ENCODE data around the gene DNASE2.
"Not testable (repeated sequence)": the region's sequence is repeated elsewhere in the genome, so short reads cannot be mapped to it uniquely, and the experiment has no call there.

The DNASE2 gene, protein sequence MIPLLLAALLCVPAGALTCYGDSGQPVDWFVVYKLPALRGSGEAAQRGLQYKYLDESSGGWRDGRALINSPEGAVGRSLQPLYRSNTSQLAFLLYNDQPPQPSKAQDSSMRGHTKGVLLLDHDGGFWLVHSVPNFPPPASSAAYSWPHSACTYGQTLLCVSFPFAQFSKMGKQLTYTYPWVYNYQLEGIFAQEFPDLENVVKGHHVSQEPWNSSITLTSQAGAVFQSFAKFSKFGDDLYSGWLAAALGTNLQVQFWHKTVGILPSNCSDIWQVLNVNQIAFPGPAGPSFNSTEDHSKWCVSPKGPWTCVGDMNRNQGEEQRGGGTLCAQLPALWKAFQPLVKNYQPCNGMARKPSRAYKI

DNA sequence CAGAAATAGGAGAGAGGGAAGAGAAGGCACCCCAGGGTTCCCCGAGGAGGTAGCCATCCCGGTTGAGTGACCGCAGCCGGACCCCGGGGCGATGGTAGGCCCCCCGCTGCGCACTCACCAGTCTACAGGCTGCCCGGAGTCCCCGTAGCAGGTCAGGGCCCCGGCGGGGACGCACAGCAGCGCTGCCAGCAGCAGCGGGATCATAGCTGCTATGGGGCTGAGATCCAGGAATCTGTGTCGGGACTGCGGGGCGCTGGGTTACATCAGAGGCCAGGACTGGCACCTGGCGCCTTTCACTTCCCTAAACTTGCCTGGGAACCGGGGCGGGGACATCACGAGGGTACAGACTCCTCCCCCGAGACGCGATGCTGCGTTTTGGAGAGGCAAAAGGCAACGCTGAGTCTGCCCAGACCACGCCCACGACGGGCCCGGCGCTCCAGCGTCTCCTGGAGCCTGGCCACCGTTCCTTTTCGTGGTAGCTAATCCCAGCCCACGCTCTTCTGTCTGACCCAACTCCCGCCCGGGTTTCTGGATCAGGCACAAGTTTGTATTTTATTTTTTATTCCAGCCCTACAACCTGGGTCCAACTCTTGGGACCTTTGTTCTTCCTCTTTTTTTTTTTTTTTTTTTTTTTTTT lies at the start of gene DNASE2:
DNASE2 (minus strand) TSS at position 278 of the 637 bp plus-strand sequence; CDS start at position 204, 74 bp downstream.
- peak; percentile 96 for DNase-seq (ENCODE audit: low spot score)

GRCh38 chr19:12930002-12930645 lies 48.9 kb upstream of the DNASE2 start:
- DNase-seq (ENCODE audit: low spot score) = no peak

- DNase-seq (ENCODE audit: low spot score) = no peak
Measured at GRCh38 chr19:12924621-12925310, 43.5 kb upstream of the DNASE2 start.

DNA sequence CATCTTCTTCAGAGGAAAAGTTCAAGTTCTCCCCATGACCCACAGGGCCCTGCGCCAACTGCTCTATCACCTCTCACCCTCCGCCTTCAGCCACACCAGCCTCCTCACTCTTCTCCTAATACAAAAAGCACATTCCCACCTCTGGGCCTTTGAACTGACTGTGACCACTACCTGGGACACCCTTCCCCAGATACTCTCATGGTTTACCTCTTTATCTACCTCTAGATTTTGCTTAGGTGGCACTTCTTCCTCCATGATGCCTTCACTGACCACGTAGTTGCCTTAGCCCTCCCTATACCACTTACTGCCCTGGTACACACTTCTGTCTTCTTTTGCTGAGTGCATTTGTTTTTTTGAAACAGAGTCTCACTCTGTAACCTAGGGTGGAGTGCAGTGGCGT lies 41.7 kb upstream of the DNASE2 start:
- no peak for DNase-seq (ENCODE audit: low spot score)

GRCh38 chr19:12921047-12921446 lies 39.8 kb upstream of the DNASE2 start:
- DNase-seq (ENCODE audit: low spot score) = no peak

DNA sequence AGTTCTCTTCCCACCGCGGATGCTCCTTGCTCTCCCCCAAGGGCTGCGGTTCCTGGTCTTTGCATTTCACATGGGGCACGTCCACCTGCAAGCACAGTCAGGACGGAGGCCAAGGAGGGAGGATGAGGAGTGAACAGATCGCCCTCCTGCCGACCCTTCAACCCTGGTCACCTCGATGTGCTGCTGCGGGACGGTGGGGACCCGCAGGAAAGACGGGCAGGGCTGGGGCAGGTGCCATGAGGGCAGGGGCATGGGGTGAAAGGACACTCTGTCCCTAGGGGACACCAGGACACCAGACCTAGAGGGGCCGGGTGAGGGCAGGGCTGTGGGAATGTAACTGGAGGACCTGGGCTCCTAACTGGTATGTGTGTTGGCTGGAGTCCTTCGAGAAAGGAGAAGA lies 37.0 kb upstream of the DNASE2 start:
- DNase-seq (ENCODE audit: low spot score) = no peak

DNA sequence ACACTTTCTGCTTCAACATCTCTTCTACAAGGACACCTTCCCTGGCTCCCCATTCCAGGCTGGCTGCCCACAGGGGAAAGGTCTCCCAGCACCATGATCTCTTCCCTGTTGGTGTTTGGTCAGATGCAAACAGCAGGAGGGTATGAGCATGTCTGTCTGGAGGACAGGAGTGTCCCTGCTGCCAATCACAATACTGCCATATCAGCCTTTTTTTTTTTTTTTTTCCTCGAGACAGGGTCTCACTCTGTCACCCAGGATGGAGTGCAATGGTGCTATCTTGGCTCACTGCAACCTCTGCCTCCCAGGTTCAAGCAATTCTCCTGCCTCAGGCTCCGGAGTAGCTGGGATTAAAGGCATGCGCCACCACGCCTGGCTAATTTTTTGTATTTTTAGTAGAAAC lies 34.6 kb upstream of the DNASE2 start:
- DNase-seq (ENCODE audit: low spot score) = not testable (repeated sequence)

- no peak for DNase-seq (ENCODE audit: low spot score)
Measured at GRCh38 chr19:12913851-12914690, 32.8 kb upstream of the DNASE2 start.

- DNase-seq (ENCODE audit: low spot score) = peak; percentile 33
Measured at GRCh38 chr19:12913011-12913561, 31.8 kb upstream of the DNASE2 start.

GRCh38 chr19:12912571-12912970 lies 31.3 kb upstream of the DNASE2 start:
- no peak for DNase-seq (ENCODE audit: low spot score)

- DNase-seq (ENCODE audit: low spot score) = no peak
Measured at GRCh38 chr19:12907166-12907565, 25.9 kb upstream of the DNASE2 start.

DNA sequence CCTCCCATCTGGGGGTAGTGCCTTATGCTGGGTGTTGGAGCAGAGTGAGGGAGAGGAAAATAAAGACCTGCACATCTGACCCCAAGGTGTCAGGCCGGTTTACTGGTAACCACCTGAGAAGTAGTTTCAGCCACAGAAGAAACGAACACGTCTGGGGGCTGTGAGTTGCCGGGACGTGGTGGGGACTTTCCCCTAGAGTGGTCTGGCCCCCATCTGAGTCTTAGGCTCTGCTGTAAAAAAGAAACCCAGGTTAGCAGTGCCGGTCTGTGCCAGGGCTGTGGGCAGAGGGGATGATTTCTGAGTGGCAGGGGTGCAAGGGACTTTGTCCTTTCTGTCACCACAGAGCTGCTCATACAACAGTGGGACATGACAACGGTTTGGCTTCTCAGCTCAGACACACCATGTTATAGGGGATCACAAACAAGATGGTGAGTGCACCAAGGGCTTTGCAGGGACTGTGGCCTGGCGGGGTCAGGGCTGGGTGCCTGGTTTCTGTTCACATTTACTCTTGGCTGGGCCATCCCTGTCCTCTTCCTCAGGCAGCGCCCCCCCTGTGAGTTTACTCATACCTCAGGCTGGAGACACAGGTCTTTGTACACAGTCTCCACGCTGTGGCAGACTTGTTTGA lies 18.8 kb upstream of the DNASE2 start:
- no peak for DNase-seq (ENCODE audit: low spot score)

DNA sequence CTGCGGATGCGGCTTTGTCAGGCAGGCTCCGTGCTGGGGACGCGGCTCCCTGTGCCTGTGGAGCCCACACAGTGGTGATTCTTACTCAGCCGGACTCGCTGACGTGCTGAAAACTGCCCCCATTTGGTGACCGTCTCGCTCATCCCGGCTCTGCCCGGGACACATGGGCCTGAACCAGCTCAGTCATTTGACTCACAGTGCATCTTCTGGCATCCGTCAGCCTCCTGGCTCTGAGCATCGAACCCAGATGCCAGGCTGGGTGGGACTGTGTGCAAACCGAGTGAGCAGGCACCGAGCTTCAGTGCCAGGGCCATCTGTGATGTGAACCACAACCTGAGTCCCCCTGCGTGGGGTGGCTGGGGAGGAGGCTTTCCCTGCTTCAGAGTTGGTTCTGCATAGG lies 15.2 kb upstream of the DNASE2 start:
- DNase-seq (ENCODE audit: low spot score) = no peak

DNA sequence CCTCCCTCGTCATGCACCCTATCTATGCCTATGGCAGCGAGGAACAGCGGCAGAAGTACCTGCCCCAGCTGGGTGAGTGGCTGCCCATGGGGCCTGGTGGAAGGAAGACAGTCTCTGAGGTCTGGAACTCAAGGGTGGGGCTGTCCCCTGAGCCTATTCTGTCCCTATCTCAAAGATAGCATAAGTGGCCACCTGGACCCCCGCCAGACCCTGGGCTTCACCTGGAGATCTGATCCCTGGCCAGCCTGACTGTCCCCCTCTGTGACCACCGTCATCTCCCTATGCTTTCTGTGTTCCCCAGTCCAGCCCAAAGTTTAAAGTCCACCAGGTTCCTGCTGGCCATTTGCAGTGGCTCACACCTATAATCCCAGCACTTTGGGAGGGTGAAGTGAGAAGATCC lies 12.3 kb upstream of the DNASE2 start:
- DNase-seq (ENCODE audit: low spot score) = no peak

DNA sequence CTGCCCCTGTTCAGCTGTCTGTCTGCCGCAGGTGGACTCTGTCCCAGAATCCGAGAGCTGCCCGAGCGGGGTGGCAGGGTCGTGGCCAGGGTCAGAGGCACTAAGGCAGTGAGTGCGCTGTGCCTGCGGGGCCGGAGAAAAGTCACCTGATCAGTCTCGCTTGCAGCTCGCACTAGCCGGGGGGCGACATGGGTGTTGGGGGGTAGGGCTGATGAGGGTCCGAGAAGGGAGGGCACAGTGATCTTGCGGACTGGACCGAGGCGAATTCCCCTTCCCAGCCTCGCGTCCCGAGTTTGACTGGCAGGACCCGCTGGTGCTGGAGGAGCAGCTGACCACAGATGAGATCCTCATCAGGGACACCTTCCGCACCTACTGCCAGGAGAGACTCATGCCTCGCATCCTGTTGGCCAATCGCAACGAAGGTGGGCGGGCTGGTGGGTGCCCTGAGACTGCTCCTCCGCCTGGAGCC lies 10.3 kb upstream of the DNASE2 start:
- DNase-seq (ENCODE audit: low spot score) = no peak

DNA sequence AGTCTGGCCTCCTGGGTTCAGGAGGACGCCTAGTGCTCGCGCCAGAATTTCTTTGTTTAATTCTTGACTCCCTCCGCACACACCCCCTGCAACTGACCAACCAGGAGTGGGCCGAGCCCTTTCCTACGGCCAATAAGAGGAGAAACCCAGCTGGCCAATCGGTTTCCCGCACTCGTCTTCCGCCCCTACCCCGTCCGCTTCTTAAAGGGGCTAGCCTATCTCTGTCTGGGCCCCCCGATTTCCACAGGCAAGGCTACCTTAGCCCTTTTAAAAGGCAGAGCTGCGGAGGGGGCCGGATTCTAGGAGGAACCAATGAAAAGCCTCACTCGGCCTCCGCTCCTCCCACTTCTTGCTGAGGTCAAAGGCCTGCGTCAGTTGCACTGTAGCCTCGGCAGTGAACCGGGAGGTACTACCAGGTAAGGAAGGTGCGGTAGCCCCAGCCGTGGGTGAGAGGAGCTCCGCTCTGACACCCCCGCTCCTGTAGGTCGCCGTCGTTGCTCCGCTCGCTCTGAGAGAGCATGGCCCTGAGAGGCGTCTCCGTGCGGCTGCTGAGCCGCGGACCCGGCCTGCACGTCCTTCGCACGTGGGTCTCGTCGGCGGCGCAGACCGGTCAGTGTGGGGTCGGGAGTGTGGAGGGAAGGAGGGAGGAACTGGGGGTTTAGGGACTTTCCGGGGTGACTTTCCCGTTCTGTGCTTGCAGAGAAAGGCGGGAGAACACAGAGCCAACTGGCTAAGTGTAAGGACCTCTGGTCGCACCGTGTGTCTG lies 9.7 kb upstream of the DNASE2 start, which contains the start of gene GCDH:
GCDH (plus strand) TSS at position 374 of the 766 bp plus-strand sequence; CDS start at position 519, 145 bp downstream.
- DNase-seq (ENCODE audit: low spot score) = peak; percentile 99

GRCh38 chr19:12890299-12890786 lies 9.1 kb upstream of the DNASE2 start:
- not testable (repeated sequence) for DNase-seq (ENCODE audit: low spot score)

DNA sequence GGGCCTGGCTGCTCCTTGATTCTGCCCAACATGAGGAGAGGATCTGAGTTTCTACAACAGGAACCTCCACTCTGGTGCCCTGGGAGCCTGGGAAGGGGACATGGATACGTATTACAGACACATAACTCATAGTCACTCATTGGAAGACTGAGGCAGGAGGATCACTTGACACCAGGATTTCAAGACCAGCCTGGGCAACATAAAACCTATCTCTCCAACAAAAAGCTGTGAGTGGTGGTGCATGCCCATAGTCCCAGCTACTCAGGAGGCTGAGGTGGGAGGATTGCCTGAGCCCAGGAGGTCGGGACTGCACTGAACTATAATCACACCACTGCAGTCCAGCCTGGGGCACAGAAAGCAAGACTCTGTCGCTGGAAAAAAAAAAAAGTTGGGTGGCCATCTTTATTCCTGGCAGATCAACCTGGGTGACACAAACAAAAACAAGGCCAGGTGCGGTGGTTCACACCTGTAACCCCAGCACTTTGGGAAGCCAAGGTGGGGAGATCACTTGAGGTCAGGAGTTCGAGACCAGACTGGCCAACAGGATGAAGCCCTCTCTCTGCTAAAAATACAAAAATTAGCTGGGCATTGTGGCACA lies 6.9 kb upstream of the DNASE2 start:
- DNase-seq (ENCODE audit: low spot score) = peak; percentile 47
